Endothelial cell of umbilical vein (primary cell): ENCODE data around the gene PRKCB. TPM values are rescaled to one million over a fixed set of nuclear protein-coding genes. Genes with fewer than 3 reads are reported as not detected.

Source experiments
- BruUV-seq: library from RNA; stranded (reverse); fragments of 400-500 nt; replicated peaks from 2 replicates; lab custom pipeline; 2021; lab: Mats Ljungman, UMichigan
- CTCF ChIA-PET: fragments of 300-600, 350-600 bp; sonication (Branson Sonifier 250); formaldehyde crosslinking; loops from one replicate; lab custom pipeline; 2021; ENCODE audit warnings: antibody characterized with exemption, inconsistent platforms; lab: Charles Lee
- POLR2A ChIA-PET: fragments of 300-600, 350-600 bp; sonication (Branson Sonifier 250); formaldehyde crosslinking; loops from one replicate; lab custom pipeline; 2021; ENCODE audit warnings: antibody characterized with exemption, inconsistent platforms; lab: Charles Lee
- DNase-seq: peaks from one replicate; pipeline ENCODE4 v3.0.0-alpha.2; 2011; ENCODE audit warnings: low read depth, low spot score
- FAIRE-seq: peaks from 2 replicates; lab custom pipeline; 2011; peaks lifted over from hg19 to GRCh38; lab: Jason Lieb, UNC
- H2AFZ ChIP-seq: 2 replicates; pipeline ENCODE4 v1.6.0; 2012; ENCODE audit warnings: low read depth, low read length, control low read depth, inconsistent platforms
- H3K27ac ChIP-seq: 2 replicates; pipeline ENCODE4 v1.5.1; 2011; ENCODE audit warnings: low read depth, mild to moderate bottlenecking, control low read depth, low read length, moderate library complexity; ENCODE audit not compliant: insufficient read depth
- H3K27me3 ChIP-seq, 2 experiments: 2 replicates each; pipeline versions ENCODE4 v1.6.0 to v1.6.1; 2011; ENCODE audit warnings: low read length in 2 of 2, mixed read lengths in 1 of 2; ENCODE audit not compliant: control insufficient read depth in 2 of 2, insufficient read depth in 2 of 2
- H3K36me3 ChIP-seq, 2 experiments: 2 replicates in 1 of 2; 3 replicates in 1 of 2; pipeline ENCODE4 v1.5.1; 2011; ENCODE audit warnings: low read length in 2 of 2, mild to moderate bottlenecking in 1 of 2, moderate library complexity in 1 of 2; ENCODE audit not compliant: control insufficient read depth in 2 of 2, insufficient read depth in 2 of 2; ENCODE audit errors: extremely low read depth in 1 of 2
- H3K4me1 ChIP-seq: 3 replicates; pipeline ENCODE4 v1.5.1; 2011; ENCODE audit warnings: mild to moderate bottlenecking, low read length; ENCODE audit not compliant: control insufficient read depth, insufficient read depth; ENCODE audit errors: extremely low read depth
- H3K4me2 ChIP-seq: 2 replicates; pipeline ENCODE4 v1.6.1; 2011; ENCODE audit warnings: low read length, control low read depth, mixed read lengths; ENCODE audit not compliant: insufficient read depth
- H3K4me3 ChIP-seq, 3 experiments: fragments of 200-600 bp in 1 of 3; sonication (generic), shearing (Covaris generic) in 1 of 3; replicated peaks in 1 of 3; 2 replicates each; pipeline ENCODE4 v1.5.1; 2011 to 2016; ENCODE audit warnings: control low read depth in 3 of 3, low read length in 3 of 3, mild to moderate bottlenecking in 2 of 3, inconsistent platforms in 1 of 3, low read depth in 1 of 3, moderate library complexity in 1 of 3; ENCODE audit not compliant: insufficient read depth in 1 of 3
- H3K79me2 ChIP-seq: 2 replicates; pipeline ENCODE4 v1.6.0; 2012; ENCODE audit warnings: low read length, inconsistent platforms; ENCODE audit not compliant: control insufficient read depth, insufficient read depth
- H3K9ac ChIP-seq: replicated peaks from 2 replicates; pipeline ENCODE3; 2011; ENCODE audit warnings: low read length, control low read depth; ENCODE audit not compliant: insufficient read depth; ENCODE audit errors: extremely low read depth
- H3K9me1 ChIP-seq: replicated peaks from 3 replicates; pipeline ENCODE4 v1.6.0; 2011; ENCODE audit warnings: mild to moderate bottlenecking, low read length; ENCODE audit not compliant: control insufficient read depth, insufficient read depth; ENCODE audit errors: extremely low read depth
- H3K9me3 ChIP-seq: replicated peaks from 2 replicates; pipeline ENCODE4 v1.5.1; 2012; ENCODE audit warnings: low read length, inconsistent platforms; ENCODE audit not compliant: control insufficient read depth, insufficient read depth
- H4K20me1 ChIP-seq: replicated peaks from 2 replicates; pipeline ENCODE3; 2011; ENCODE audit warnings: mild to moderate bottlenecking, low read length; ENCODE audit not compliant: control insufficient read depth, insufficient read depth; ENCODE audit errors: extremely low read depth
- EZH2 ChIP-seq: IDR thresholded peaks from 2 replicates; pipeline ENCODE4 v1.6.1; 2012; ENCODE audit warnings: borderline replicate concordance, low read depth, mild to moderate bottlenecking, moderate library complexity, low read length, inconsistent platforms; ENCODE audit not compliant: severe bottlenecking
- FOS ChIP-seq: IDR thresholded peaks from 2 replicates; pipeline ENCODE4 v1.6.1; 2011; ENCODE audit warnings: mild to moderate bottlenecking, low read length, moderate library complexity, borderline replicate concordance; ENCODE audit not compliant: insufficient read depth
- GATA2 ChIP-seq: IDR thresholded peaks from 2 replicates; pipeline ENCODE4 v1.7.0; 2011; ENCODE audit warnings: low read depth, mild to moderate bottlenecking, moderate library complexity, mixed read lengths, low read length; ENCODE audit not compliant: insufficient read length, insufficient read depth
- JUN ChIP-seq: IDR thresholded peaks from 2 replicates; pipeline ENCODE4 v1.6.1; 2011; ENCODE audit warnings: borderline replicate concordance, low read depth; ENCODE audit not compliant: insufficient read length, insufficient read depth
- MYC ChIP-seq: IDR thresholded peaks from one replicate; pipeline ENCODE4 v1.6.1; 2011; ENCODE audit warnings: mild to moderate bottlenecking, low read depth, low read length
- POLR2A ChIP-seq: IDR thresholded peaks from 2 replicates; pipeline ENCODE4 v1.6.1; 2012; ENCODE audit warnings: low read depth, mild to moderate bottlenecking, control low read depth, low read length
- POLR2AphosphoS5 ChIP-seq: IDR thresholded peaks from 2 replicates; pipeline ENCODE4 v1.6.1; 2012; ENCODE audit warnings: low read depth, mild to moderate bottlenecking, control low read depth, low read length, moderate library complexity; ENCODE audit not compliant: insufficient read depth
- dilution Hi-C: fragments of 300-500 bp; cut with MboI; formaldehyde crosslinking; loops from one replicate; pipeline ENCODE4 v1.15.0; 2019; ENCODE audit warnings: low sequenced_read_pairs; ENCODE audit not compliant: extremely low pct_ligation_motif_present
- intact Hi-C: fragments of 100-400 bp; cut with micrococcal nuclease; formaldehyde crosslinking; loops from one replicate; pipeline ENCODE4 v1.10.0; 2022
- polyA plus RNA-seq, 4 experiments: library from polyadenylated mRNA; depleted of rRNA in 3 of 4; stranded (reverse) in 3 of 4; unstranded in 1 of 4; fragments of >200 nt; gene quantifications; 2 replicates each; pipeline versions ENCODE4 v1.2.1 to v1.2.3, GENCODE V29; 2011 to 2012; ENCODE audit warnings: missing spikeins in 1 of 4
- total RNA-seq: library from RNA; stranded (reverse); gene quantifications from 2 replicates; pipeline ENCODE4 v1.2.3, GENCODE V29; 2021
- TF ChIP-seq, protein P1 (sequence below): IDR thresholded peaks from 2 replicates; pipeline ENCODE4 v1.6.1; 2011; ENCODE audit not compliant: insufficient read depth, insufficient read length
- TF ChIP-seq, protein P2 (sequence below), 2 donors: IDR thresholded peaks; 1 replicate in 1 of 2; 2 replicates in 1 of 2; pipeline ENCODE4 v1.5.1; 2011; ENCODE audit warnings: low read length in 2 of 2, mild to moderate bottlenecking in 2 of 2, moderate library complexity in 2 of 2, control low read depth in 1 of 2, inconsistent platforms in 1 of 2, low read depth in 1 of 2; ENCODE audit not compliant: insufficient read depth in 1 of 2; ENCODE audit errors: extremely low read depth in 1 of 2

The PRKCB gene
- total and polyA plus RNA-seq, 2 donors (not counting 3 experiments of a cell fraction or from before 2014, with no cell fraction given) = 0.01 TPM; not detected in 1

DNA sequence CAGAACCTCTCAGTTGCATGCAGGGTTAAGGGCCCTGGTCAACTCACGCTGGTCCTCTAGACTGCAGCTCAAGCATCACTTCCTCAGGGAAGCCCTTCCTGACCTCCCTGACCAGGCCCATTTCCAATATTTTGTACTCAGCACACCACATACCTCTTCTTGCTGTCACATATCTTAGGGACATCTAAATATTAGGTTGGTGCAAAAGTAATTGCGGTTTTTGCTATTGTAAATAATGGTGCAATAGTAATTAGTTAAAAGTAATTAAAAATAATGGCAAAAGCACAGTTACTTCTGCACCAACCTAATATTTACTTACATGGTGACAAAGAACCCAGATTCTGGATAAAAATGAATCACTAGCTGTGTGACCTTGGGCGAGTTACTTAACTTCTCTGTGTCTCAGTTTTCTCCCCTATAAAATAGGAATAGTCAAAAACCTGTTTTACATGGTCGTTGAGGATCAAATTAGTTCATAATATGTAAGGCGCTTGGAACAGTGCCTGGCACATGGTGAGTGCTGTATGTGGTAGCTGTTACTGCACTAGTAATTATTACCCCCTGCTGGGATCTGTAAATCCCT is 177.4 kb downstream of the PRKCB start:
- Histone ChIP-seq H3K9me1 (no peaks in the 10 kb centered on the region), H3K4me3 (no peak overlapping the region), H3K27ac (no peak overlapping the region), H3K4me1 (no peaks in the 10 kb centered on the region), H3K4me2 (no peak overlapping the region), H2AFZ (no peak overlapping the region), H4K20me1 (no peaks in the 10 kb centered on the region), H3K79me2 (no peaks in the 10 kb centered on the region), H3K9me3 (no peaks in the 10 kb centered on the region), H3K36me3 (no peaks in the 10 kb centered on the region), H3K9ac (no peak overlapping the region), H3K27me3 (no peaks in the 10 kb centered on the region)
- FAIRE-seq = no peak
- ChIA-PET POLR2A (no interaction called here), CTCF (interaction anchor here (5.9 kb wide), 1 partner anchor 211 kb away, joined by 133 read pairs; no protein-coding TSS in a partner anchor)
- no TSS peak for BruUV-seq
- TF ChIP-seq, protein P1, sequence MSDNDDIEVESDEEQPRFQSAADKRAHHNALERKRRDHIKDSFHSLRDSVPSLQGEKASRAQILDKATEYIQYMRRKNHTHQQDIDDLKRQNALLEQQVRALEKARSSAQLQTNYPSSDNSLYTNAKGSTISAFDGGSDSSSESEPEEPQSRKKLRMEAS = no peak
- TF ChIP-seq POLR2A = no peak
- no peak for DNase-seq
- dilution Hi-C loops (no loop called here), intact Hi-C loops (no loop called here)

DNA sequence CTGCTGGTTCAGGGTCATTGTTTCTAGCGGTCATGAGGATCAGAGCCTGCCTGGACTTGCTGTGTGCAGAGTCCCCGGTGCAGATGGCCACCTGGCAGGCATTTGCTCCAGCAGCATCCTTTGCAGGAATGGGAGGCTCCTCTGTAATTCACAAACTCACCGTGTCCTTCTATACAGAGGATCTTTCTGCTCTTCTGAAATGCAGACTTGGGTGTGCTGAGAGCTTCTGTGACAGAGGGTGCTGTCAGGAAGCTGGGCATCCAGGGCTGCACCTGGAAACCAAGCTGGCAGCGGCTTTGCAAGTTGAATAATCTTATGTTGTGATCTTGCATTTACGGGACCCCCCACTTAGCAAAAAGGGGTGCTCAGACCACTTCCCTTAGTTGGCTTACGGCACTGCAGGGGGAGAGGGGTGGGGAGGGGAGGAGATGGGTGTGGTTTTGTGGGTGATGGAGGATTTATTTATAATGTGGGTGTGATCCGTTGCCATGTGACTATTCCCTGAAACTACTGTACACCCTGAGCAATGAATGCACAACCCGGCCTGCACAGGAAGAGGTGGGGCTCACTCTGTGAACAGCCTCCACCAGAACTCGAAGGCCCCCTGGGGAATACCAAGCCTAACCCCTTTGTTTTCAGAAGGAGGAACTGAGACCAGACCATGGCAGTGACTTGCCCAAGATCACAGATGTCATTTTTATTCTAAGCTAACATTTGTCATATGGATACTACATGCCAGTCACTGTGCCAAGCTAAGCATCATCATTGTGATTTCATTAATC is 178.3 kb downstream of the PRKCB start:
- Histone ChIP-seq H4K20me1 (no peaks in the 10 kb centered on the region), H3K27me3 (no peaks in the 10 kb centered on the region), H3K27ac (no peak overlapping the region), H3K9me1 (no peaks in the 10 kb centered on the region), H3K36me3 (no peaks in the 10 kb centered on the region), H3K79me2 (no peaks in the 10 kb centered on the region), H3K9ac (no peak overlapping the region), H3K4me1 (no peaks in the 10 kb centered on the region), H3K9me3 (no peaks in the 10 kb centered on the region), H2AFZ (no peak overlapping the region), H3K4me3 (no peak overlapping the region), H3K4me2 (no peak overlapping the region)
- no peak for DNase-seq
- intact Hi-C loops = no loop called here
- ChIA-PET CTCF (interaction anchor here (1.3 kb wide), 1 partner anchor 288 kb away, joined by 3 read pairs; no protein-coding TSS in a partner anchor), POLR2A (no interaction called here)
- FAIRE-seq = no peak
- no TSS peak for BruUV-seq
- dilution Hi-C loops = no loop called here
- TF ChIP-seq POLR2AphosphoS5 (no peak), EZH2 (no peak), GATA2 (no peak), MYC (no peak), POLR2A (no peak), JUN (no peak), FOS (no peak)
- TF ChIP-seq, protein P1 = no peak
- TF ChIP-seq, protein P2, sequence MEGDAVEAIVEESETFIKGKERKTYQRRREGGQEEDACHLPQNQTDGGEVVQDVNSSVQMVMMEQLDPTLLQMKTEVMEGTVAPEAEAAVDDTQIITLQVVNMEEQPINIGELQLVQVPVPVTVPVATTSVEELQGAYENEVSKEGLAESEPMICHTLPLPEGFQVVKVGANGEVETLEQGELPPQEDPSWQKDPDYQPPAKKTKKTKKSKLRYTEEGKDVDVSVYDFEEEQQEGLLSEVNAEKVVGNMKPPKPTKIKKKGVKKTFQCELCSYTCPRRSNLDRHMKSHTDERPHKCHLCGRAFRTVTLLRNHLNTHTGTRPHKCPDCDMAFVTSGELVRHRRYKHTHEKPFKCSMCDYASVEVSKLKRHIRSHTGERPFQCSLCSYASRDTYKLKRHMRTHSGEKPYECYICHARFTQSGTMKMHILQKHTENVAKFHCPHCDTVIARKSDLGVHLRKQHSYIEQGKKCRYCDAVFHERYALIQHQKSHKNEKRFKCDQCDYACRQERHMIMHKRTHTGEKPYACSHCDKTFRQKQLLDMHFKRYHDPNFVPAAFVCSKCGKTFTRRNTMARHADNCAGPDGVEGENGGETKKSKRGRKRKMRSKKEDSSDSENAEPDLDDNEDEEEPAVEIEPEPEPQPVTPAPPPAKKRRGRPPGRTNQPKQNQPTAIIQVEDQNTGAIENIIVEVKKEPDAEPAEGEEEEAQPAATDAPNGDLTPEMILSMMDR (IDR thresholded peaks at IDR 0.05; ENCODE audit: extremely low read depth in 1 of 2, insufficient read depth in 1 of 2, low read depth in 1 of 2, low read length in 2 of 2) = no peak
